HepG2 (cell line): ENCODE measurements around the gene HCK. TPM values are rescaled to one million over a fixed set of nuclear protein-coding genes. Genes with fewer than 3 reads are reported as not detected.

Experiments used
- ATAC-seq: fragments of 200-7000 bp; cut with Tn5 transposase; 3 replicates; pipeline ENCODE4 v1.9.1; 2020; ENCODE audit warnings: mild to moderate bottlenecking, moderate library complexity
- BruUV-seq: library from RNA; stranded (reverse); fragments of 400-500 nt; replicated peaks from 2 replicates; lab custom pipeline; 2021; lab: Mats Ljungman, UMichigan
- CTCF ChIA-PET: fragments of 300-600 bp; formaldehyde crosslinking; extraction: SDS; loops from one replicate; lab custom pipeline; 2021; ENCODE audit warnings: low total read pairs, inconsistent platforms, low intra/inter-chr PET ratio; lab: Yijun Ruan, JAX
- POLR2A ChIA-PET: fragments of 350-600 bp; sonication (Branson Sonifier 250); formaldehyde crosslinking; loops from one replicate; lab custom pipeline; 2020; ENCODE audit warnings: antibody characterized with exemption, inconsistent platforms; lab: Yijun Ruan, JAX
- DNase-seq: peaks from one replicate; pipeline ENCODE4 v3.0.0-alpha.2; 2015; ENCODE audit warnings: low spot score
- FAIRE-seq: peaks from 3 replicates; lab custom pipeline; 2011; peaks lifted over from hg19 to GRCh38; lab: Jason Lieb, UNC
- H2AFZ ChIP-seq: one replicate; pipeline ENCODE4 v1.6.1; 2011; ENCODE audit warnings: low read length, inconsistent platforms
- H3K27ac ChIP-seq: fragments of 300-600 bp; 3 replicates; pipeline ENCODE4 v1.8.0; 2011; ENCODE audit warnings: mixed run types, mild to moderate bottlenecking, mixed read lengths, low read length, inconsistent platforms; ENCODE audit not compliant: insufficient read depth; ENCODE audit errors: extremely low read length
- H3K27me3 ChIP-seq, 2 experiments: fragments of 200-600 bp in 1 of 2; 2 replicates in 1 of 2; 3 replicates in 1 of 2; pipeline versions ENCODE4 v1.6.0 to v1.8.0; 2011; ENCODE audit warnings: low read length in 2 of 2, mild to moderate bottlenecking in 2 of 2, moderate library complexity in 2 of 2, inconsistent platforms in 1 of 2; ENCODE audit not compliant: insufficient read depth in 2 of 2, control insufficient read depth in 1 of 2
- H3K36me3 ChIP-seq, 2 experiments: fragments of 200-600 bp in 1 of 2; replicated peaks in 1 of 2; 2 replicates in 1 of 2; 3 replicates in 1 of 2; pipeline versions ENCODE4 v1.5.1 to v1.8.0; 2011; ENCODE audit warnings: low read length in 2 of 2, inconsistent platforms in 1 of 2; ENCODE audit not compliant: insufficient read depth in 2 of 2, control insufficient read depth in 1 of 2
- H3K4me1 ChIP-seq: 2 replicates; pipeline ENCODE4 v1.5.1; 2012; ENCODE audit warnings: low read length, inconsistent platforms; ENCODE audit not compliant: insufficient read depth
- H3K4me2 ChIP-seq: 2 replicates; pipeline ENCODE4 v1.6.0; 2011; ENCODE audit warnings: low read depth, low read length, inconsistent platforms
- H3K4me3 ChIP-seq, 3 experiments: fragments of 200-600 bp in 1 of 3; sonication (generic), shearing (Covaris generic) in 1 of 3; replicated peaks in 1 of 3; 2 replicates each; pipeline ENCODE4 v1.5.1; 2011 to 2016; ENCODE audit warnings: low read length in 3 of 3, inconsistent platforms in 2 of 3, low read depth in 2 of 3, mild to moderate bottlenecking in 2 of 3, control low read depth in 1 of 3, mixed read lengths in 1 of 3; ENCODE audit not compliant: insufficient read depth in 1 of 3
- H3K79me2 ChIP-seq: one replicate; pipeline ENCODE4 v1.6.1; 2011; ENCODE audit warnings: low read length, inconsistent platforms; ENCODE audit not compliant: insufficient read depth
- H3K9ac ChIP-seq: 2 replicates; pipeline ENCODE4 v1.6.0; 2011; ENCODE audit warnings: mild to moderate bottlenecking, low read depth, low read length, inconsistent platforms; ENCODE audit not compliant: insufficient read depth
- H3K9me3 ChIP-seq: 2 replicates; pipeline ENCODE4 v1.5.1; 2012; ENCODE audit warnings: mild to moderate bottlenecking, low read length
- H4K20me1 ChIP-seq: 2 replicates; pipeline ENCODE4 v1.6.0; 2011; ENCODE audit warnings: inconsistent platforms, mild to moderate bottlenecking, low read length, moderate library complexity; ENCODE audit not compliant: insufficient read depth
- CEBPB ChIP-seq: IDR thresholded peaks from 2 replicates; pipeline ENCODE4 v1.6.1; 2011; ENCODE audit warnings: low read depth, low read length, improper control_type of control experiment, borderline replicate concordance
- HIVEP1 ChIP-seq: sonication (generic); formaldehyde crosslinking; IDR thresholded peaks from 2 replicates; pipeline ENCODE4 v1.4.0; 2020; ENCODE audit warnings: mild to moderate bottlenecking, missing genetic modification reagents
- ZKSCAN1 ChIP-seq: fragments of 150-350 bp; IDR thresholded peaks from 2 replicates; pipeline ENCODE4 v1.6.1; 2014; ENCODE audit warnings: low read length
- ZSCAN30 ChIP-seq: sonication (generic); formaldehyde crosslinking; IDR thresholded peaks from 2 replicates; pipeline ENCODE4 v1.5.0; 2020; ENCODE audit warnings: mild to moderate bottlenecking, missing genetic modification reagents
- WGBS: methylation state at CpG from one replicate; pipeline ENCODE4 v1.1.6; 2017; ENCODE audit warnings: low lambda C conversion rate; 5-methylcytosine and 5-hydroxymethylcytosine counted together
- in situ Hi-C: cut with HindIII; loops from 2 replicates; pipeline ENCODE4 v1.10.0; 2017; ENCODE audit warnings: low pct_unique_long_range_greater_than_20kb; ENCODE audit not compliant: extremely low pct_ligation_motif_present
- intact Hi-C: fragments of 100-400 bp; cut with micrococcal nuclease; formaldehyde crosslinking; loops from one replicate; pipeline ENCODE4 v1.10.0; 2022; ENCODE audit not compliant: unreplicated experiment
- polyA plus RNA-seq, 8 experiments: library from polyadenylated mRNA; depleted of rRNA in 3 of 8; stranded (reverse) in 7 of 8; unstranded in 1 of 8; fragments of >200 nt; fragmentation: Illumina TruSeq in 4 of 8; extraction: Trizol in 4 of 8; gene quantifications; 2 replicates each; pipeline versions ENCODE4 v1.2.1 to v1.2.3, GENCODE V29; 2011 to 2016; ENCODE audit warnings: low read depth in 4 of 8, missing spikeins in 1 of 8, mixed read lengths in 1 of 8; ENCODE audit not compliant: insufficient read depth in 1 of 8
- total RNA-seq, 5 experiments: library from RNA; depleted of rRNA; stranded (reverse); fragments of >200 nt; fragmentation: Illumina TruSeq; extraction: Trizol; gene quantifications; 2 replicates each; pipeline ENCODE4 v1.2.3, GENCODE V29; 2016; ENCODE audit warnings: low read depth in 1 of 5
- TF ChIP-seq, protein P1 (sequence below): sonication (generic); formaldehyde crosslinking; IDR thresholded peaks from 2 replicates; pipeline ENCODE4 v1.9.0; 2021; ENCODE audit warnings: mild to moderate bottlenecking, missing genetic modification reagents
- TF ChIP-seq, protein P2 (sequence below): sonication (generic); formaldehyde crosslinking; IDR thresholded peaks from 2 replicates; pipeline ENCODE4 v1.4.0; 2020; ENCODE audit warnings: missing genetic modification reagents, borderline replicate concordance

The HCK gene
- total and polyA plus RNA-seq, 2 of the 13 experiments (the other 11 are each of a cell fraction or from before 2014, with no cell fraction given), result 0.04 TPM; not detected in 1

DNA sequence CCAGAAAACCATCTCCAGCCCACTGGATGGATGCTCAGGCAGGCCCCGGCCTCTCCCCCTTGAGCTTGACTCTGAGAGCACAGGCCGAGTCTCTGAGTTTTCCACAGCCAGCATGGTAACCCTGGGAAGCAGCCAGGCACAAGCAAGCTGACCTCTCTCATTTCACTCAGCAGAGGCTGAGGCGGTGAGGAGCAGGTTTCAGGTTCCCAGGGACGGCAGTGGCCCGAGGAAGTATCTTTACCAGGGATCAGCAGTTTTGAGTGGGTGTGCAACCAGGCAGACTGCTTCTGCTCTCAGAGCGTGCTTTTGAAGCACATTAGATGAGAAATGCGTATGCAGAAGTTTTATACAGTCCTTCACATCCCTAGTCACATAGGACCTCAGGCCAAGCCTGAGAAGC is 12.6 kb downstream of the HCK start (continued):
- TF ChIP-seq, protein P1, sequence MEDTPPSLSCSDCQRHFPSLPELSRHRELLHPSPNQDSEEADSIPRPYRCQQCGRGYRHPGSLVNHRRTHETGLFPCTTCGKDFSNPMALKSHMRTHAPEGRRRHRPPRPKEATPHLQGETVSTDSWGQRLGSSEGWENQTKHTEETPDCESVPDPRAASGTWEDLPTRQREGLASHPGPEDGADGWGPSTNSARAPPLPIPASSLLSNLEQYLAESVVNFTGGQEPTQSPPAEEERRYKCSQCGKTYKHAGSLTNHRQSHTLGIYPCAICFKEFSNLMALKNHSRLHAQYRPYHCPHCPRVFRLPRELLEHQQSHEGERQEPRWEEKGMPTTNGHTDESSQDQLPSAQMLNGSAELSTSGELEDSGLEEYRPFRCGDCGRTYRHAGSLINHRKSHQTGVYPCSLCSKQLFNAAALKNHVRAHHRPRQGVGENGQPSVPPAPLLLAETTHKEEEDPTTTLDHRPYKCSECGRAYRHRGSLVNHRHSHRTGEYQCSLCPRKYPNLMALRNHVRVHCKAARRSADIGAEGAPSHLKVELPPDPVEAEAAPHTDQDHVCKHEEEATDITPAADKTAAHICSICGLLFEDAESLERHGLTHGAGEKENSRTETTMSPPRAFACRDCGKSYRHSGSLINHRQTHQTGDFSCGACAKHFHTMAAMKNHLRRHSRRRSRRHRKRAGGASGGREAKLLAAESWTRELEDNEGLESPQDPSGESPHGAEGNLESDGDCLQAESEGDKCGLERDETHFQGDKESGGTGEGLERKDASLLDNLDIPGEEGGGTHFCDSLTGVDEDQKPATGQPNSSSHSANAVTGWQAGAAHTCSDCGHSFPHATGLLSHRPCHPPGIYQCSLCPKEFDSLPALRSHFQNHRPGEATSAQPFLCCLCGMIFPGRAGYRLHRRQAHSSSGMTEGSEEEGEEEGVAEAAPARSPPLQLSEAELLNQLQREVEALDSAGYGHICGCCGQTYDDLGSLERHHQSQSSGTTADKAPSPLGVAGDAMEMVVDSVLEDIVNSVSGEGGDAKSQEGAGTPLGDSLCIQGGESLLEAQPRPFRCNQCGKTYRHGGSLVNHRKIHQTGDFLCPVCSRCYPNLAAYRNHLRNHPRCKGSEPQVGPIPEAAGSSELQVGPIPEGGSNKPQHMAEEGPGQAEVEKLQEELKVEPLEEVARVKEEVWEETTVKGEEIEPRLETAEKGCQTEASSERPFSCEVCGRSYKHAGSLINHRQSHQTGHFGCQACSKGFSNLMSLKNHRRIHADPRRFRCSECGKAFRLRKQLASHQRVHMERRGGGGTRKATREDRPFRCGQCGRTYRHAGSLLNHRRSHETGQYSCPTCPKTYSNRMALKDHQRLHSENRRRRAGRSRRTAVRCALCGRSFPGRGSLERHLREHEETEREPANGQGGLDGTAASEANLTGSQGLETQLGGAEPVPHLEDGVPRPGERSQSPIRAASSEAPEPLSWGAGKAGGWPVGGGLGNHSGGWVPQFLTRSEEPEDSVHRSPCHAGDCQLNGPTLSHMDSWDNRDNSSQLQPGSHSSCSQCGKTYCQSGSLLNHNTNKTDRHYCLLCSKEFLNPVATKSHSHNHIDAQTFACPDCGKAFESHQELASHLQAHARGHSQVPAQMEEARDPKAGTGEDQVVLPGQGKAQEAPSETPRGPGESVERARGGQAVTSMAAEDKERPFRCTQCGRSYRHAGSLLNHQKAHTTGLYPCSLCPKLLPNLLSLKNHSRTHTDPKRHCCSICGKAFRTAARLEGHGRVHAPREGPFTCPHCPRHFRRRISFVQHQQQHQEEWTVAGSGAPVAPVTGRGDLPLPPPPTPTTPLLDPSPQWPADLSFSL (CRISPR knock-in tag), result no peak
- no peak for TF ChIP-seq HIVEP1 (CRISPR knock-in tag)
- TF ChIP-seq ZSCAN30 (CRISPR knock-in tag), result no peak

DNA sequence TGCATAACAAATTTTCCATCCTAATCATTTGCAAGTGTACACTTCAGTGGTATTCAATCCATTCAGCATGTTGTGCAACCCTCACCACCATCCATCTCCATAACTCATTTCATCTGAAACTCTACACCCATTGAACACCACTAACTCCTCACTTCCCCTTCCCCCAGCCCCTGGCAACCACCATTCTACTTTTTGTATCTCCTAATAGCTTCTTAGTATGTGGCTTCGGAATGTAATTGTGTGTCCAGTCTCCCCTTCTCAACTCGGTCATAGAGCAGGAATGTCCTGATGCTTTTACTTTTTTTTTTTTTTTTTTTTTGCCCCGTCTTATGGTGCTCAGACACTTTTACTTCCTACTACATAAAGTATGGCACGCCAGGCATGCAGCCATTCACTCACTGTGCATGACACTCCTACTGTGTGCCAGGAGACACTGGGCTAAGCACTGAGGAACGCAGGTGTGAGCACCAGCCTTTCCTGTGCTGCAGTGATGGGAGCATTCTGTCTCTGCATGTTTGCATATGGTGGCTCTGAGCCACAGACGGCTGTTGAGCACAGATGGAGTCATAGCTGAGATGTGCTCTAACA is 15.3 kb downstream of the HCK start:
- no peak for DNase-seq
- TF ChIP-seq, protein P2, sequence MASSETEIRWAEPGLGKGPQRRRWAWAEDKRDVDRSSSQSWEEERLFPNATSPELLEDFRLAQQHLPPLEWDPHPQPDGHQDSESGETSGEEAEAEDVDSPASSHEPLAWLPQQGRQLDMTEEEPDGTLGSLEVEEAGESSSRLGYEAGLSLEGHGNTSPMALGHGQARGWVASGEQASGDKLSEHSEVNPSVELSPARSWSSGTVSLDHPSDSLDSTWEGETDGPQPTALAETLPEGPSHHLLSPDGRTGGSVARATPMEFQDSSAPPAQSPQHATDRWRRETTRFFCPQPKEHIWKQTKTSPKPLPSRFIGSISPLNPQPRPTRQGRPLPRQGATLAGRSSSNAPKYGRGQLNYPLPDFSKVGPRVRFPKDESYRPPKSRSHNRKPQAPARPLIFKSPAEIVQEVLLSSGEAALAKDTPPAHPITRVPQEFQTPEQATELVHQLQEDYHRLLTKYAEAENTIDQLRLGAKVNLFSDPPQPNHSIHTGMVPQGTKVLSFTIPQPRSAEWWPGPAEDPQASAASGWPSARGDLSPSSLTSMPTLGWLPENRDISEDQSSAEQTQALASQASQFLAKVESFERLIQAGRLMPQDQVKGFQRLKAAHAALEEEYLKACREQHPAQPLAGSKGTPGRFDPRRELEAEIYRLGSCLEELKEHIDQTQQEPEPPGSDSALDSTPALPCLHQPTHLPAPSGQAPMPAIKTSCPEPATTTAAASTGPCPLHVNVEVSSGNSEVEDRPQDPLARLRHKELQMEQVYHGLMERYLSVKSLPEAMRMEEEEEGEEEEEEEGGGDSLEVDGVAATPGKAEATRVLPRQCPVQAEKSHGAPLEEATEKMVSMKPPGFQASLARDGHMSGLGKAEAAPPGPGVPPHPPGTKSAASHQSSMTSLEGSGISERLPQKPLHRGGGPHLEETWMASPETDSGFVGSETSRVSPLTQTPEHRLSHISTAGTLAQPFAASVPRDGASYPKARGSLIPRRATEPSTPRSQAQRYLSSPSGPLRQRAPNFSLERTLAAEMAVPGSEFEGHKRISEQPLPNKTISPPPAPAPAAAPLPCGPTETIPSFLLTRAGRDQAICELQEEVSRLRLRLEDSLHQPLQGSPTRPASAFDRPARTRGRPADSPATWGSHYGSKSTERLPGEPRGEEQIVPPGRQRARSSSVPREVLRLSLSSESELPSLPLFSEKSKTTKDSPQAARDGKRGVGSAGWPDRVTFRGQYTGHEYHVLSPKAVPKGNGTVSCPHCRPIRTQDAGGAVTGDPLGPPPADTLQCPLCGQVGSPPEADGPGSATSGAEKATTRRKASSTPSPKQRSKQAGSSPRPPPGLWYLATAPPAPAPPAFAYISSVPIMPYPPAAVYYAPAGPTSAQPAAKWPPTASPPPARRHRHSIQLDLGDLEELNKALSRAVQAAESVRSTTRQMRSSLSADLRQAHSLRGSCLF (CRISPR knock-in tag), result no peak
- TF ChIP-seq ZKSCAN1, result peak; percentile 76
- TF ChIP-seq CEBPB, result peak; percentile 63
- no peak overlapping the region for H3K27ac ChIP-seq
- no peaks in the 10 kb centered on the region for H3K9me3 ChIP-seq
- H3K36me3 ChIP-seq, result no peaks in the 10 kb centered on the region
- CTCF ChIA-PET, result no interaction called here
- no peak overlapping the region for H3K9ac ChIP-seq
- BruUV-seq, result no TSS peak
- POLR2A ChIA-PET, result no interaction called here
- H4K20me1 ChIP-seq, result no peaks in the 10 kb centered on the region; the same call in 1 of the 2 replicates
- H3K79me2 ChIP-seq, result no peaks in the 10 kb centered on the region
- FAIRE-seq, result no peak
- no peak overlapping the region for H3K4me2 ChIP-seq
- no peak overlapping the region for H2AFZ ChIP-seq
- no peak for ATAC-seq
- intact Hi-C loops, result no loop called here
- H3K4me3 ChIP-seq, result no peak overlapping the region
- in situ Hi-C loops, result no loop called here
- 14% methylated on average over 6 of the region's 6 CpGs for WGBS
- H3K27me3 ChIP-seq, result peaks cover 7 to 48% of the 10 kb centered on the region in 2 experiments; a peak in 4 of 5 replicates
- peaks cover 17% of the 10 kb centered on the region for H3K4me1 ChIP-seq
